HEK293 (cell line): ENCODE results near the gene MYO1D.

Experiments
- HOXA7 ChIP-seq: sonication (generic); formaldehyde crosslinking; IDR thresholded peaks from 2 replicates; pipeline ENCODE4 v1.8.1; 2022; ENCODE audit warnings: missing genetic modification reagents, borderline replicate concordance
- KLF16 ChIP-seq: fragments of 450-650 bp; formaldehyde crosslinking; IDR thresholded peaks from 2 replicates; pipeline ENCODE4 v1.5.1; 2017; ENCODE audit warnings: missing biosample characterization, missing genetic modification characterization
- YY1 ChIP-seq: fragments of 450-650 bp; formaldehyde crosslinking; IDR thresholded peaks from 2 replicates; pipeline ENCODE4 v1.5.1; 2018; ENCODE audit warnings: missing biosample characterization, missing genetic modification characterization
- ZIC2 ChIP-seq: fragments of 450-650 bp; formaldehyde crosslinking; IDR thresholded peaks from 2 replicates; pipeline ENCODE4 v1.5.1; 2016; ENCODE audit warnings: missing biosample characterization, missing genetic modification characterization
- ZNF530 ChIP-seq: fragments of 450-650 bp; formaldehyde crosslinking; IDR thresholded peaks from 2 replicates; pipeline ENCODE4 v1.5.1; 2016; ENCODE audit warnings: low read depth, missing biosample characterization, missing genetic modification characterization
- ZNF560 ChIP-seq: fragments of 450-650 bp; formaldehyde crosslinking; IDR thresholded peaks from 2 replicates; pipeline ENCODE4 v1.5.1; 2017; ENCODE audit warnings: missing biosample characterization, missing genetic modification characterization, borderline replicate concordance
- ZSCAN16 ChIP-seq: fragments of 450-650 bp; formaldehyde crosslinking; IDR thresholded peaks from 2 replicates; pipeline ENCODE4 v1.5.1; 2016; ENCODE audit warnings: missing biosample characterization, missing genetic modification characterization
- TF ChIP-seq, protein P1 (sequence below): fragments of 450-650 bp; formaldehyde crosslinking; IDR thresholded peaks from 2 replicates; pipeline ENCODE4 v1.5.1; 2016; ENCODE audit warnings: missing biosample characterization, missing genetic modification characterization
- TF ChIP-seq, protein P2 (sequence below): fragments of 450-650 bp; formaldehyde crosslinking; IDR thresholded peaks from 2 replicates; pipeline ENCODE4 v1.5.1; 2016; ENCODE audit warnings: missing biosample characterization, missing genetic modification characterization

DNA sequence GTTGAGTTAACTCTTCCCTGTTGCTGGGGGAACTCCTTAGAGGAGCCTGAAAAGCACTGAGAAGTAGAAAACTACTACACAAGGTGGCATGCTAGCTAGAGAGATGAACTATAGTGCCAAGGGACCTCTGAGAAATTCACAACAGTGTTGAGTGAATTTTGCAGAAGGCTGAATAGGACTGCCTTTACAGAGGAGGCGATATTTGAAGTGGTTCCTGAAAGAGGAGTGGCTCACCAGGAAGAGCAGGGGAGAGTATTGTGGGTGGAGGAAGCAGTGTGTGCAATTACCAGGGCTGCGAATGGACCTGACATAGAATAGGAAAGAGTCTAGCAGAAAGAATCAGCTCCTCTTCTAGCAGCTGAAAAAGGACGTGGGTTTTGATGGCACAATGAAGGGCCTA is 323.8 kb downstream of the MYO1D start:
- TF ChIP-seq, protein P1, sequence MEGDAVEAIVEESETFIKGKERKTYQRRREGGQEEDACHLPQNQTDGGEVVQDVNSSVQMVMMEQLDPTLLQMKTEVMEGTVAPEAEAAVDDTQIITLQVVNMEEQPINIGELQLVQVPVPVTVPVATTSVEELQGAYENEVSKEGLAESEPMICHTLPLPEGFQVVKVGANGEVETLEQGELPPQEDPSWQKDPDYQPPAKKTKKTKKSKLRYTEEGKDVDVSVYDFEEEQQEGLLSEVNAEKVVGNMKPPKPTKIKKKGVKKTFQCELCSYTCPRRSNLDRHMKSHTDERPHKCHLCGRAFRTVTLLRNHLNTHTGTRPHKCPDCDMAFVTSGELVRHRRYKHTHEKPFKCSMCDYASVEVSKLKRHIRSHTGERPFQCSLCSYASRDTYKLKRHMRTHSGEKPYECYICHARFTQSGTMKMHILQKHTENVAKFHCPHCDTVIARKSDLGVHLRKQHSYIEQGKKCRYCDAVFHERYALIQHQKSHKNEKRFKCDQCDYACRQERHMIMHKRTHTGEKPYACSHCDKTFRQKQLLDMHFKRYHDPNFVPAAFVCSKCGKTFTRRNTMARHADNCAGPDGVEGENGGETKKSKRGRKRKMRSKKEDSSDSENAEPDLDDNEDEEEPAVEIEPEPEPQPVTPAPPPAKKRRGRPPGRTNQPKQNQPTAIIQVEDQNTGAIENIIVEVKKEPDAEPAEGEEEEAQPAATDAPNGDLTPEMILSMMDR (tag by site-specific recombination) = no peak
- TF ChIP-seq, protein P2, sequence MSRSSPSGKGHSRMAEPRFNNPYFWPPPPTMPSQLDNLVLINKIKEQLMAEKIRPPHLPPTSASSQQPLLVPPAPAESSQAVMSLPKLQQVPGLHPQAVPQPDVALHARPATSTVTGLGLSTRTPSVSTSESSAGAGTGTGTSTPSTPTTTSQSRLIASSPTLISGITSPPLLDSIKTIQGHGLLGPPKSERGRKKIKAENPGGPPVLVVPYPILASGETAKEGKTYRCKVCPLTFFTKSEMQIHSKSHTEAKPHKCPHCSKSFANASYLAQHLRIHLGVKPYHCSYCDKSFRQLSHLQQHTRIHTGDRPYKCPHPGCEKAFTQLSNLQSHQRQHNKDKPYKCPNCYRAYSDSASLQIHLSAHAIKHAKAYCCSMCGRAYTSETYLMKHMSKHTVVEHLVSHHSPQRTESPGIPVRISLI = no peak
- TF ChIP-seq ZIC2 (tag by site-specific recombination) = no peak
- TF ChIP-seq ZNF560 (tag by site-specific recombination) = no peak
- TF ChIP-seq HOXA7 = no peak
- TF ChIP-seq KLF16 (tag by site-specific recombination) = no peak
- no peak for TF ChIP-seq ZSCAN16 (tag by site-specific recombination)
- no peak for TF ChIP-seq ZNF530 (tag by site-specific recombination)
- TF ChIP-seq YY1 (tag by site-specific recombination) = no peak
